ENCODE measurements around the gene CDH9. TPM values are rescaled to one million over a fixed set of nuclear protein-coding genes. Genes with fewer than 3 reads are reported as not detected.

Gene CDH9
- total RNA-seq, 1 experiment from 2014 or later: not detected

DNA sequence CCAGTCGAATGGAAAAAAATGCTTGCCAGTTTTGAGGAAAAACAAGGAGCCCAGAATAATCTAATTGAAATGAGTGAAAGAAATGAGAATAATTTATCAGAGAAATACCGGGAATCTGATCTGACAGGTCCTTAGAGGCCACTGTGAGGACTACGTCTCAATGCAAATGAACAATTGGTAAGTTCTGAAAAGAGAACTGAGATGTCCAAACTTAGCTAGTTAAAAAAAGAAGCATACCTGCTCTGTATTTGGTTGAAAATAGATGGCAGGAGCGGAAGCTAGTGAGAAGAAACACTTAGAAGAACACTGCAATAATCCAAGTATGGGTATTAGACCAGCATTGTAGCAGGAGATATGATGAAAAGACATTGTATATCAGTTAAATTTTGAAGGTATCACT is 161.2 kb downstream of the CDH9 start:
- TF ChIP-seq, protein P1, sequence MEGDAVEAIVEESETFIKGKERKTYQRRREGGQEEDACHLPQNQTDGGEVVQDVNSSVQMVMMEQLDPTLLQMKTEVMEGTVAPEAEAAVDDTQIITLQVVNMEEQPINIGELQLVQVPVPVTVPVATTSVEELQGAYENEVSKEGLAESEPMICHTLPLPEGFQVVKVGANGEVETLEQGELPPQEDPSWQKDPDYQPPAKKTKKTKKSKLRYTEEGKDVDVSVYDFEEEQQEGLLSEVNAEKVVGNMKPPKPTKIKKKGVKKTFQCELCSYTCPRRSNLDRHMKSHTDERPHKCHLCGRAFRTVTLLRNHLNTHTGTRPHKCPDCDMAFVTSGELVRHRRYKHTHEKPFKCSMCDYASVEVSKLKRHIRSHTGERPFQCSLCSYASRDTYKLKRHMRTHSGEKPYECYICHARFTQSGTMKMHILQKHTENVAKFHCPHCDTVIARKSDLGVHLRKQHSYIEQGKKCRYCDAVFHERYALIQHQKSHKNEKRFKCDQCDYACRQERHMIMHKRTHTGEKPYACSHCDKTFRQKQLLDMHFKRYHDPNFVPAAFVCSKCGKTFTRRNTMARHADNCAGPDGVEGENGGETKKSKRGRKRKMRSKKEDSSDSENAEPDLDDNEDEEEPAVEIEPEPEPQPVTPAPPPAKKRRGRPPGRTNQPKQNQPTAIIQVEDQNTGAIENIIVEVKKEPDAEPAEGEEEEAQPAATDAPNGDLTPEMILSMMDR (IDR thresholded peaks at IDR 0.05; ENCODE audit: unreplicated experiment): no peak
- Mint-ChIP-seq H3K9me3 (ENCODE audit: unreplicated experiment) (peaks cover 8% of the 10 kb centered on the region), H3K27ac (ENCODE audit: low read depth, unreplicated experiment) (no peak overlapping the region), H3K4me1 (ENCODE audit: insufficient read depth, unreplicated experiment) (no peaks in the 10 kb centered on the region), H3K27me3 (ENCODE audit: insufficient read depth, unreplicated experiment) (no peaks in the 10 kb centered on the region), H3K4me3 (ENCODE audit: unreplicated experiment) (no peak overlapping the region), H3K36me3 (ENCODE audit: insufficient read depth, unreplicated experiment) (no peaks in the 10 kb centered on the region)
- ChIA-PET POLR2A (no interaction called here), CTCF (no interaction called here)
- DNase-seq (ENCODE audit: unreplicated experiment): no peak
- intact Hi-C loops (cut with micrococcal nuclease): no loop called here
- no TSS peak for BruUV-seq (replicated peaks)

DNA sequence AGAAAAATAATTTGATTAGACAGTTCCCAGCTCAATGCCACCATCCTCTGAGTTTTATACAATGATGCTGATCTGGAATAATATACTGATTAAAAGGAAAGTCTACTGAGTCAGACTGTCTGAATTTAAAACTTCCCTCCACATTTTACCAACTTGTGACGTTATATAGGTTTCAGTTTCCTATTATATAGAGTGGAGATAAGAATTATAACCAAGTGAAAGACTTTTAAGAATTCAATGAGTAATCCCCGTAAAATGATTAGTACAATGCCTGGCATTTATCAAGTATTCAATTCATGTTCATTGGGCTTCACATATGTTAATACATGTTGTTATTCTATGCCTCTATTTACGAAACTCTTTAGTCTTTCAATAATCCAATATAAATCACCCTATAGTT is 166.0 kb downstream of the CDH9 start:
- BruUV-seq (replicated peaks): no TSS peak
- CTCF ChIA-PET: no interaction called here
- H3K27ac Mint-ChIP-seq (ENCODE audit: low read depth, unreplicated experiment): no peak overlapping the region
- POLR2A ChIA-PET: no interaction called here
- DNase-seq (ENCODE audit: unreplicated experiment): no peak
- intact Hi-C loops (cut with micrococcal nuclease): no loop called here
- H3K36me3 Mint-ChIP-seq (ENCODE audit: insufficient read depth, unreplicated experiment): no peaks in the 10 kb centered on the region
- H3K27me3 Mint-ChIP-seq (ENCODE audit: insufficient read depth, unreplicated experiment): no peaks in the 10 kb centered on the region
- no peak overlapping the region for H3K4me3 Mint-ChIP-seq (ENCODE audit: unreplicated experiment)
- H3K4me1 Mint-ChIP-seq (ENCODE audit: insufficient read depth, unreplicated experiment): no peaks in the 10 kb centered on the region
- TF ChIP-seq, protein P1 (IDR thresholded peaks at IDR 0.05; ENCODE audit: unreplicated experiment): no peak
- no peaks in the 10 kb centered on the region for H3K9me3 Mint-ChIP-seq (ENCODE audit: unreplicated experiment)

DNA sequence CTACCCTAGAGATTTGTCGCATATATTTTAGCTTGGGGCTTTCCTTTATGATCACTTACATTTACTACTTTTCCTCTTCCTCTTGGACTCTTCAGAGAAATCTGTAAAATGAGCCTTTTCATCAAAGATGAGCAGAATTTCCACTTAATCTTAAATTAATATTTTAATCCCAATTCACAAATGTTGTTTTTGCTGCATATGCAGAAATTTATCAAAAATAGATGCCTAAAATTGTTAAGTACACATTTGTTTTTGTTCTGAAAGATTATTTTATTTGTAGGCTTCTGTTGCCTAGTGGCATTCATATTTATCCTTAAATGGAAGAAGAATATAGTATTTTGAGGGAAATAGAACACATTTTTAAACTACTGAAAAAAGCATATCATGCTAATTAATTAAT is 168.6 kb downstream of the CDH9 start:
- H3K27ac Mint-ChIP-seq (ENCODE audit: low read depth, unreplicated experiment): no peak overlapping the region

DNA sequence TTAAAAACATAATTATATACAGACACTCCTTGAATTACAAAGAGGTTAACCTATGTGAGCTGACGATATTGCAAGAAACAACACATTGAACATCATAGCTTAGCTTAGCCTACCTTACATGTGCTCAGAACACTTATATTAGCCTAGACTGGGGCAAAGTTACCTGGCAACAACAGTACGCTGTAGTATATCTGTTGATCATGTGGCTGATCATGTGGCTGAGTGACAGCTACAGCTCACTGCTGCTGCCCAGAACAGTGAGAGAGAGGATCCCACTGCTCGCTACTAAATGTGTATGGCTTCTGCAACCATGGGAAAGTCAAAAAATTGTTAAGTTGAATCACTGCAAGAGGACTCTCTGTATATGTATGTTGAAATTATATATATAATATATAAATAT is 169.9 kb downstream of the CDH9 start:
- Mint-ChIP-seq H3K9me3 (ENCODE audit: unreplicated experiment) (no peaks in the 10 kb centered on the region), H3K36me3 (ENCODE audit: insufficient read depth, unreplicated experiment) (no peaks in the 10 kb centered on the region), H3K4me3 (ENCODE audit: unreplicated experiment) (no peak overlapping the region), H3K4me1 (ENCODE audit: insufficient read depth, unreplicated experiment) (no peaks in the 10 kb centered on the region), H3K27me3 (ENCODE audit: insufficient read depth, unreplicated experiment) (no peaks in the 10 kb centered on the region), H3K27ac (ENCODE audit: low read depth, unreplicated experiment) (no peak overlapping the region)
- no peak for DNase-seq (ENCODE audit: unreplicated experiment)
- intact Hi-C loops (cut with micrococcal nuclease): no loop called here
- ChIA-PET POLR2A (no interaction called here), CTCF (no interaction called here)
- BruUV-seq (replicated peaks): no TSS peak
- TF ChIP-seq, protein P1 (IDR thresholded peaks at IDR 0.05; ENCODE audit: unreplicated experiment): no peak

More for the DNA sequence above, 168.6 kb downstream of the CDH9 start:
- CTCF ChIA-PET: interaction anchor here (0.7 kb wide), 1 partner anchor 15 kb away, joined by 4 read pairs; no protein-coding TSS in a partner anchor
- no peaks in the 10 kb centered on the region for H3K9me3 Mint-ChIP-seq (ENCODE audit: unreplicated experiment)
- H3K4me3 Mint-ChIP-seq (ENCODE audit: unreplicated experiment): no peak overlapping the region
- DNase-seq (ENCODE audit: unreplicated experiment): no peak
- no TSS peak for BruUV-seq (replicated peaks)
- H3K27me3 Mint-ChIP-seq (ENCODE audit: insufficient read depth, unreplicated experiment): no peaks in the 10 kb centered on the region
- intact Hi-C loops (cut with micrococcal nuclease): no loop called here
- TF ChIP-seq, protein P1 (IDR thresholded peaks at IDR 0.05; ENCODE audit: unreplicated experiment): no peak
- H3K4me1 Mint-ChIP-seq (ENCODE audit: insufficient read depth, unreplicated experiment): no peaks in the 10 kb centered on the region
- POLR2A ChIA-PET: interaction anchor here (0.7 kb wide), 1 partner anchor 118 kb away, joined by 3 read pairs; no protein-coding TSS in a partner anchor
- H3K36me3 Mint-ChIP-seq (ENCODE audit: insufficient read depth, unreplicated experiment): no peaks in the 10 kb centered on the region
